GM19043 (cell line): ENCODE measurements around the gene PPP1R7.
A peak's percentile ranks its signal among the peaks of the same experiment; 100 is the strongest.

Experiments
- ATAC-seq: cut with Tn5 transposase; IDR thresholded peaks from one replicate; pipeline ENCODE4 v1.9.1; 2021; ENCODE audit warnings: low read depth; ENCODE audit not compliant: unreplicated experiment

PPP1R7 gene

GRCh38 chr2:241137276-241138190, 12.7 kb upstream of the PPP1R7 start:
- no peak for ATAC-seq

GRCh38 chr2:241138471-241138870, 11.8 kb upstream of the PPP1R7 start:
- ATAC-seq, result no peak

- no peak for ATAC-seq
Observed at GRCh38 chr2:241139531-241140444, 10.5 kb upstream of the PPP1R7 start.

- ATAC-seq, result no peak
Observed at GRCh38 chr2:241140445-241140840, 9.8 kb upstream of the PPP1R7 start.

GRCh38 chr2:241141214-241141770, 9.0 kb upstream of the PPP1R7 start:
- ATAC-seq, result no peak

- no peak for ATAC-seq
Observed at GRCh38 chr2:241142063-241142462, 8.2 kb upstream of the PPP1R7 start.

- ATAC-seq, result no peak
Observed at GRCh38 chr2:241142593-241142992, 7.7 kb upstream of the PPP1R7 start.

- no peak for ATAC-seq
Observed at GRCh38 chr2:241146286-241146685, 4.0 kb upstream of the PPP1R7 start.

GRCh38 chr2:241147336-241147735, 2.9 kb upstream of the PPP1R7 start:
- no peak for ATAC-seq

GRCh38 chr2:241148239-241148638, 2.0 kb upstream of the PPP1R7 start:
- ATAC-seq, result no peak

GRCh38 chr2:241148891-241149674, 1.2 kb upstream of the PPP1R7 start, which contains the start of gene PASK:
Gene PASK (minus strand): TSS chr2:241149472. CDS start chr2:241143032, 6,440 bp downstream.
- peak; percentile 77 for ATAC-seq

GRCh38 chr2:241149675-241149924, 667 bp upstream of the PPP1R7 start:
- peak; percentile 9 for ATAC-seq

- no peak for ATAC-seq
Observed at GRCh38 chr2:241150660-241151530, 628 bp downstream of the PPP1R7 start.

GRCh38 chr2:241151934-241152660, 1.8 kb downstream of the PPP1R7 start:
- no peak for ATAC-seq

GRCh38 chr2:241153616-241154015, 3.3 kb downstream of the PPP1R7 start:
- ATAC-seq, result no peak

- ATAC-seq, result no peak
Observed at GRCh38 chr2:241154915-241155314, 4.6 kb downstream of the PPP1R7 start.

GRCh38 chr2:241155936-241156335, 5.7 kb downstream of the PPP1R7 start:
- no peak for ATAC-seq

GRCh38 chr2:241156971-241157441, 6.7 kb downstream of the PPP1R7 start:
- no peak for ATAC-seq
